Endothelial cell of umbilical vein (primary cell): ENCODE results near the gene PLXNA4. TPM values are rescaled to one million over a fixed set of nuclear protein-coding genes. Genes with fewer than 3 reads are reported as not detected.

Experiments
- BruUV-seq: library from RNA; stranded (reverse); fragments of 400-500 nt; replicated peaks from 2 replicates; lab custom pipeline; 2021; lab: Mats Ljungman, UMichigan
- CTCF ChIA-PET: fragments of 300-600, 350-600 bp; sonication (Branson Sonifier 250); formaldehyde crosslinking; loops from one replicate; lab custom pipeline; 2021; ENCODE audit warnings: antibody characterized with exemption, inconsistent platforms; lab: Charles Lee
- POLR2A ChIA-PET: fragments of 300-600, 350-600 bp; sonication (Branson Sonifier 250); formaldehyde crosslinking; loops from one replicate; lab custom pipeline; 2021; ENCODE audit warnings: antibody characterized with exemption, inconsistent platforms; lab: Charles Lee
- DNase-seq: peaks from one replicate; pipeline ENCODE4 v3.0.0-alpha.2; 2011; ENCODE audit warnings: low read depth, low spot score
- FAIRE-seq: peaks from 2 replicates; lab custom pipeline; 2011; peaks lifted over from hg19 to GRCh38; lab: Jason Lieb, UNC
- H2AFZ ChIP-seq: 2 replicates; pipeline ENCODE4 v1.6.0; 2012; ENCODE audit warnings: low read depth, low read length, control low read depth, inconsistent platforms
- H3K27ac ChIP-seq: 2 replicates; pipeline ENCODE4 v1.5.1; 2011; ENCODE audit warnings: low read depth, mild to moderate bottlenecking, control low read depth, low read length, moderate library complexity; ENCODE audit not compliant: insufficient read depth
- H3K27me3 ChIP-seq, 2 experiments: 2 replicates each; pipeline versions ENCODE4 v1.6.0 to v1.6.1; 2011; ENCODE audit warnings: low read length in 2 of 2, mixed read lengths in 1 of 2; ENCODE audit not compliant: control insufficient read depth in 2 of 2, insufficient read depth in 2 of 2
- H3K36me3 ChIP-seq, 2 experiments: 2 replicates in 1 of 2; 3 replicates in 1 of 2; pipeline ENCODE4 v1.5.1; 2011; ENCODE audit warnings: low read length in 2 of 2, mild to moderate bottlenecking in 1 of 2, moderate library complexity in 1 of 2; ENCODE audit not compliant: control insufficient read depth in 2 of 2, insufficient read depth in 2 of 2; ENCODE audit errors: extremely low read depth in 1 of 2
- H3K4me1 ChIP-seq: 3 replicates; pipeline ENCODE4 v1.5.1; 2011; ENCODE audit warnings: mild to moderate bottlenecking, low read length; ENCODE audit not compliant: control insufficient read depth, insufficient read depth; ENCODE audit errors: extremely low read depth
- H3K4me2 ChIP-seq: 2 replicates; pipeline ENCODE4 v1.6.1; 2011; ENCODE audit warnings: low read length, control low read depth, mixed read lengths; ENCODE audit not compliant: insufficient read depth
- H3K4me3 ChIP-seq, 3 experiments: fragments of 200-600 bp in 1 of 3; sonication (generic), shearing (Covaris generic) in 1 of 3; replicated peaks in 1 of 3; 2 replicates each; pipeline ENCODE4 v1.5.1; 2011 to 2016; ENCODE audit warnings: control low read depth in 3 of 3, low read length in 3 of 3, mild to moderate bottlenecking in 2 of 3, inconsistent platforms in 1 of 3, low read depth in 1 of 3, moderate library complexity in 1 of 3; ENCODE audit not compliant: insufficient read depth in 1 of 3
- H3K79me2 ChIP-seq: 2 replicates; pipeline ENCODE4 v1.6.0; 2012; ENCODE audit warnings: low read length, inconsistent platforms; ENCODE audit not compliant: control insufficient read depth, insufficient read depth
- H3K9ac ChIP-seq: replicated peaks from 2 replicates; pipeline ENCODE3; 2011; ENCODE audit warnings: low read length, control low read depth; ENCODE audit not compliant: insufficient read depth; ENCODE audit errors: extremely low read depth
- H3K9me1 ChIP-seq: replicated peaks from 3 replicates; pipeline ENCODE4 v1.6.0; 2011; ENCODE audit warnings: mild to moderate bottlenecking, low read length; ENCODE audit not compliant: control insufficient read depth, insufficient read depth; ENCODE audit errors: extremely low read depth
- H3K9me3 ChIP-seq: replicated peaks from 2 replicates; pipeline ENCODE4 v1.5.1; 2012; ENCODE audit warnings: low read length, inconsistent platforms; ENCODE audit not compliant: control insufficient read depth, insufficient read depth
- H4K20me1 ChIP-seq: replicated peaks from 2 replicates; pipeline ENCODE3; 2011; ENCODE audit warnings: mild to moderate bottlenecking, low read length; ENCODE audit not compliant: control insufficient read depth, insufficient read depth; ENCODE audit errors: extremely low read depth
- EZH2 ChIP-seq: IDR thresholded peaks from 2 replicates; pipeline ENCODE4 v1.6.1; 2012; ENCODE audit warnings: borderline replicate concordance, low read depth, mild to moderate bottlenecking, moderate library complexity, low read length, inconsistent platforms; ENCODE audit not compliant: severe bottlenecking
- FOS ChIP-seq: IDR thresholded peaks from 2 replicates; pipeline ENCODE4 v1.6.1; 2011; ENCODE audit warnings: mild to moderate bottlenecking, low read length, moderate library complexity, borderline replicate concordance; ENCODE audit not compliant: insufficient read depth
- GATA2 ChIP-seq: IDR thresholded peaks from 2 replicates; pipeline ENCODE4 v1.7.0; 2011; ENCODE audit warnings: low read depth, mild to moderate bottlenecking, moderate library complexity, mixed read lengths, low read length; ENCODE audit not compliant: insufficient read length, insufficient read depth
- JUN ChIP-seq: IDR thresholded peaks from 2 replicates; pipeline ENCODE4 v1.6.1; 2011; ENCODE audit warnings: borderline replicate concordance, low read depth; ENCODE audit not compliant: insufficient read length, insufficient read depth
- MYC ChIP-seq: IDR thresholded peaks from one replicate; pipeline ENCODE4 v1.6.1; 2011; ENCODE audit warnings: mild to moderate bottlenecking, low read depth, low read length
- POLR2A ChIP-seq: IDR thresholded peaks from 2 replicates; pipeline ENCODE4 v1.6.1; 2012; ENCODE audit warnings: low read depth, mild to moderate bottlenecking, control low read depth, low read length
- POLR2AphosphoS5 ChIP-seq: IDR thresholded peaks from 2 replicates; pipeline ENCODE4 v1.6.1; 2012; ENCODE audit warnings: low read depth, mild to moderate bottlenecking, control low read depth, low read length, moderate library complexity; ENCODE audit not compliant: insufficient read depth
- dilution Hi-C: fragments of 300-500 bp; cut with MboI; formaldehyde crosslinking; loops from one replicate; pipeline ENCODE4 v1.15.0; 2019; ENCODE audit warnings: low sequenced_read_pairs; ENCODE audit not compliant: extremely low pct_ligation_motif_present
- intact Hi-C: fragments of 100-400 bp; cut with micrococcal nuclease; formaldehyde crosslinking; loops from one replicate; pipeline ENCODE4 v1.10.0; 2022
- polyA plus RNA-seq, 4 experiments: library from polyadenylated mRNA; depleted of rRNA in 3 of 4; stranded (reverse) in 3 of 4; unstranded in 1 of 4; fragments of >200 nt; gene quantifications; 2 replicates each; pipeline versions ENCODE4 v1.2.1 to v1.2.3, GENCODE V29; 2011 to 2012; ENCODE audit warnings: missing spikeins in 1 of 4
- total RNA-seq: library from RNA; stranded (reverse); gene quantifications from 2 replicates; pipeline ENCODE4 v1.2.3, GENCODE V29; 2021
- TF ChIP-seq, protein P1 (sequence below): IDR thresholded peaks from 2 replicates; pipeline ENCODE4 v1.6.1; 2011; ENCODE audit not compliant: insufficient read depth, insufficient read length
- TF ChIP-seq, protein P2 (sequence below), 2 donors: IDR thresholded peaks; 1 replicate in 1 of 2; 2 replicates in 1 of 2; pipeline ENCODE4 v1.5.1; 2011; ENCODE audit warnings: low read length in 2 of 2, mild to moderate bottlenecking in 2 of 2, moderate library complexity in 2 of 2, control low read depth in 1 of 2, inconsistent platforms in 1 of 2, low read depth in 1 of 2; ENCODE audit not compliant: insufficient read depth in 1 of 2; ENCODE audit errors: extremely low read depth in 1 of 2

The PLXNA4 gene
- total and polyA plus RNA-seq, 2 donors (not counting 3 experiments of a cell fraction or from before 2014, with no cell fraction given), result 12.1 to 20.4 TPM

DNA sequence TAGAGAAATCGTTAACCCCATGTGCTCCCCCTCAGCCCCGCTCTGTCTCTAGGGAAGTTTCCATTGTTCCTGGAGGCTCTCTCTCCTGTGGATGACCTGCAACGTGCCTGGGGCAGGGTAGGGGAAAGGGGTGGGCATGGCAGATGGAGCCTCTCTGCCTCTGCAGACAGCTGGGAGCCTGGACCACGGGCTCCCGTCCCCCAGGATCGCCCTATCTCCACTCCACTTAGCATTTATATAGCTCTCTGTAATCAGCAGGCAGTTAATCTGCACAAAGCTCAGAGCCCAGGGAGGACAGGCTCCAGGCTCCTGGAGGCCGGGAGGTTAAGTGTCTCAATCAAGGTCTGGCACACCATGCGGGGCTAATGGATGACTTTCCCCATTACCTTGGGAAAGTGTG is 369.7 kb downstream of the PLXNA4 start:
- FAIRE-seq, result no peak
- BruUV-seq, result no TSS peak
- DNase-seq, result no peak
- Histone ChIP-seq H3K4me1 (no peaks in the 10 kb centered on the region), H3K4me2 (no peak overlapping the region), H3K9me1 (no peaks in the 10 kb centered on the region), H3K9me3 (no peaks in the 10 kb centered on the region), H2AFZ (no peak overlapping the region), H3K9ac (no peak overlapping the region), H4K20me1 (no peaks in the 10 kb centered on the region), H3K79me2 (no peaks in the 10 kb centered on the region), H3K27me3 (no peaks in the 10 kb centered on the region), H3K36me3 (peaks cover 0 to 12% of the 10 kb centered on the region in 2 experiments), H3K4me3 (no peak overlapping the region), H3K27ac (no peak overlapping the region)
- ChIA-PET CTCF (no interaction called here), POLR2A (no interaction called here)
- dilution Hi-C loops, result no loop called here
- intact Hi-C loops, result no loop called here
- TF ChIP-seq, protein P1, sequence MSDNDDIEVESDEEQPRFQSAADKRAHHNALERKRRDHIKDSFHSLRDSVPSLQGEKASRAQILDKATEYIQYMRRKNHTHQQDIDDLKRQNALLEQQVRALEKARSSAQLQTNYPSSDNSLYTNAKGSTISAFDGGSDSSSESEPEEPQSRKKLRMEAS, result no peak
- no peak for TF ChIP-seq EZH2
- TF ChIP-seq, protein P2, sequence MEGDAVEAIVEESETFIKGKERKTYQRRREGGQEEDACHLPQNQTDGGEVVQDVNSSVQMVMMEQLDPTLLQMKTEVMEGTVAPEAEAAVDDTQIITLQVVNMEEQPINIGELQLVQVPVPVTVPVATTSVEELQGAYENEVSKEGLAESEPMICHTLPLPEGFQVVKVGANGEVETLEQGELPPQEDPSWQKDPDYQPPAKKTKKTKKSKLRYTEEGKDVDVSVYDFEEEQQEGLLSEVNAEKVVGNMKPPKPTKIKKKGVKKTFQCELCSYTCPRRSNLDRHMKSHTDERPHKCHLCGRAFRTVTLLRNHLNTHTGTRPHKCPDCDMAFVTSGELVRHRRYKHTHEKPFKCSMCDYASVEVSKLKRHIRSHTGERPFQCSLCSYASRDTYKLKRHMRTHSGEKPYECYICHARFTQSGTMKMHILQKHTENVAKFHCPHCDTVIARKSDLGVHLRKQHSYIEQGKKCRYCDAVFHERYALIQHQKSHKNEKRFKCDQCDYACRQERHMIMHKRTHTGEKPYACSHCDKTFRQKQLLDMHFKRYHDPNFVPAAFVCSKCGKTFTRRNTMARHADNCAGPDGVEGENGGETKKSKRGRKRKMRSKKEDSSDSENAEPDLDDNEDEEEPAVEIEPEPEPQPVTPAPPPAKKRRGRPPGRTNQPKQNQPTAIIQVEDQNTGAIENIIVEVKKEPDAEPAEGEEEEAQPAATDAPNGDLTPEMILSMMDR (IDR thresholded peaks at IDR 0.05; ENCODE audit: extremely low read depth in 1 of 2, insufficient read depth in 1 of 2, low read depth in 1 of 2, low read length in 2 of 2), result no peak
- no peak for TF ChIP-seq MYC
- TF ChIP-seq FOS, result no peak
- TF ChIP-seq POLR2AphosphoS5, result no peak
- TF ChIP-seq JUN, result no peak
- no peak for TF ChIP-seq POLR2A
- TF ChIP-seq GATA2, result no peak
